ACC112 (cell line): ENCODE measurements around the gene BMP5.

Source experiments
- H2AFZ ChIP-seq: fragments of 200-600 bp; sonication (generic); one replicate; pipeline ENCODE4 v1.6.0; 2017; ENCODE audit warnings: antibody characterized with exemption, low read length; ENCODE audit not compliant: unreplicated experiment
- H3K27ac ChIP-seq: fragments of 200-600 bp; sonication (generic); 2 replicates; pipeline ENCODE4 v1.5.1; 2014; ENCODE audit warnings: low read depth, mild to moderate bottlenecking, antibody characterized with exemption, low read length, moderate library complexity
- H3K27me3 ChIP-seq: fragments of 200-600 bp; sonication (generic); 2 replicates; pipeline ENCODE4 v1.6.1; 2014; ENCODE audit warnings: mild to moderate bottlenecking, antibody characterized with exemption, low read length, moderate library complexity, mixed read lengths; ENCODE audit not compliant: insufficient read depth
- H3K36me3 ChIP-seq: fragments of 200-600 bp; sonication (generic); 2 replicates; pipeline ENCODE4 v1.6.1; 2016; ENCODE audit warnings: mild to moderate bottlenecking, antibody characterized with exemption, low read length, moderate library complexity, mixed read lengths; ENCODE audit not compliant: insufficient read depth
- H3K4me1 ChIP-seq: fragments of 200-600 bp; sonication (generic); one replicate; pipeline ENCODE4 v1.6.1; 2016; ENCODE audit warnings: low read length, mixed read lengths; ENCODE audit not compliant: insufficient read depth, unreplicated experiment, control insufficient read depth
- H3K4me3 ChIP-seq: fragments of 200-600 bp; sonication (generic); 2 replicates; pipeline ENCODE4 v1.5.1; 2014; ENCODE audit warnings: mild to moderate bottlenecking, low read depth, low read length
- H3K79me2 ChIP-seq: fragments of 200-600 bp; sonication (generic); one replicate; pipeline ENCODE4 v1.6.0; 2016; ENCODE audit warnings: low read length; ENCODE audit not compliant: control insufficient read depth, unreplicated experiment, insufficient read depth

BMP5 gene

DNA sequence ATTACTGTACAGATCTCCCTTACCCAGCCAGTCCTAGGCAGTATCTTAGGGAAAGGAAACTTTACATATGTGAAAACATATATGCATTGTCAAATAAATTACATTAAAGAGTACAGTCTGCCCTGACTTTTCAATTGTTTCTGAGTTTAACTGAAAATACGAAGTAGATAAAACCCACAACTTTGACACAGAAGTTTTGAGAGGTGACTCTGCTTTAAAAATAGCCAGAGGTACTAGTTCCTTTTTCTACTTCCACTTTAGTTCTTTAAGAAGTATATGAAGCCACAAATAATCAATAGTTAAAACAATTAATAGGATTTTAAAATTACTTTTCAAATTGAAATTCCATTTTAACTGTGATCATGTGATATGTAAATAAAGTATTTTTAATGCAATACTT lies 62.9 kb downstream of the BMP5 start:
- no peak overlapping the region for H3K27ac ChIP-seq
- no peak overlapping the region for H3K4me3 ChIP-seq
- no peak overlapping the region for H2AFZ ChIP-seq
- H3K4me1 ChIP-seq, result no peaks in the 10 kb centered on the region
- no peaks in the 10 kb centered on the region for H3K27me3 ChIP-seq
- H3K79me2 ChIP-seq, result no peaks in the 10 kb centered on the region
- no peaks in the 10 kb centered on the region for H3K36me3 ChIP-seq

DNA sequence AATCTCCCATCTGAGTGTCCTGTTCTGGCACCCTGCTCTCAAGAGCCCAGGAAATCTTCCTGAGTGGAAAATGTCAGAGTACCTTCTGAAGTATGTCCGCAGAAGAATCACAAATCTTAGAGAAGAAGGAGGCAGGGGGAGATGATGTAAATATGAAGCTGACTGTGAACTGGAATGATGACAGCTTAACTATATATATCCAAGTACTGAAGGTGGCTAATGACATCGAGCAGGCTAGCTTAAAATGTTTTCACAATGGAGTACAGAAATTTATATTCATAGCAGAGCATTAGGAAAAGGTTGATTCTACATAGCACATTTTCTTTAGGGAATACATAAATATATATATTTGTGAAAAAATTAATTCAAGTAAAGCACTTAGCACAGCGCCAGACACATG lies 64.3 kb downstream of the BMP5 start:
- Histone ChIP-seq H3K27ac (no peak overlapping the region), H3K27me3 (no peaks in the 10 kb centered on the region), H3K4me3 (no peak overlapping the region), H3K79me2 (no peaks in the 10 kb centered on the region), H2AFZ (no peak overlapping the region), H3K4me1 (no peaks in the 10 kb centered on the region), H3K36me3 (no peaks in the 10 kb centered on the region)

DNA sequence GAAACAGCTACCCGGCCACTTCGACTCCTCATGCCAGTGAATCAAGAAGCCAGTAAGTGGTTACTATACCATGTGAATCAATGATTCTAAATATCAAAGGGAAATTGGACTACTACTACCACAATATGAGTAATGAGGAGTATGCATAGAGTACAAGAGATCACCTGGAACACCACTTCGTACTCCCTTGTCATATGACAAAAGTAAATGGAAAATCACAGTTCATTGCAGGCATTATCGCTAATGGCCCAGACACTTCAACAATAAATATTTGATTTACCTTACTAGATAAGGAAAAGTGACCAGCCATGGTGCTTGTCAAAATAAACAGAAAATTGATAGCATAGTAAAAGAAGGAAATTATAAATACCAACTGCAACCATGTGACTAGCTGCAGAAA lies 73.1 kb downstream of the BMP5 start:
- Histone ChIP-seq H3K27ac (no peak overlapping the region), H3K79me2 (no peaks in the 10 kb centered on the region), H2AFZ (no peak overlapping the region), H3K36me3 (no peaks in the 10 kb centered on the region), H3K4me3 (no peak overlapping the region), H3K27me3 (no peaks in the 10 kb centered on the region), H3K4me1 (no peaks in the 10 kb centered on the region)

DNA sequence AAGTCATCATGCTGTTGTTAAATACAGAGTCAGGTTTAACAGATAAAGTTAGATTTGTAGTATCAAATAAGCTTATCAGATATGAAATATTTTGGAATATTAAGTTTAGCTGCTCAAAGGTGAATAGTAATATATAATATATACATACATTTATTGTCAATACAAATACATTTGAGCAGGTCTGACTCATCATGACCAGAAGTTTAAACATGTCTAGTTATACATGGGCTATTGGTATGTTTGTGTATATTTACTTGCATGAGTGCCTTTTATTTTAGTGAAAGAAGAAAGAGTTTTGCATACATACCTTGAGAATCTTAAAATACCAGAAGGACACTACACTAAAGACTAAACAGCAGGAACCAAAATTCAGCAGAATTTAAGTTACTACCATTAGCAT lies 76.8 kb downstream of the BMP5 start:
- Histone ChIP-seq H3K27ac (no peak overlapping the region), H3K4me1 (peaks cover 15% of the 10 kb centered on the region), H3K27me3 (no peaks in the 10 kb centered on the region), H2AFZ (no peak overlapping the region), H3K79me2 (no peaks in the 10 kb centered on the region), H3K4me3 (no peak overlapping the region), H3K36me3 (no peaks in the 10 kb centered on the region)

DNA sequence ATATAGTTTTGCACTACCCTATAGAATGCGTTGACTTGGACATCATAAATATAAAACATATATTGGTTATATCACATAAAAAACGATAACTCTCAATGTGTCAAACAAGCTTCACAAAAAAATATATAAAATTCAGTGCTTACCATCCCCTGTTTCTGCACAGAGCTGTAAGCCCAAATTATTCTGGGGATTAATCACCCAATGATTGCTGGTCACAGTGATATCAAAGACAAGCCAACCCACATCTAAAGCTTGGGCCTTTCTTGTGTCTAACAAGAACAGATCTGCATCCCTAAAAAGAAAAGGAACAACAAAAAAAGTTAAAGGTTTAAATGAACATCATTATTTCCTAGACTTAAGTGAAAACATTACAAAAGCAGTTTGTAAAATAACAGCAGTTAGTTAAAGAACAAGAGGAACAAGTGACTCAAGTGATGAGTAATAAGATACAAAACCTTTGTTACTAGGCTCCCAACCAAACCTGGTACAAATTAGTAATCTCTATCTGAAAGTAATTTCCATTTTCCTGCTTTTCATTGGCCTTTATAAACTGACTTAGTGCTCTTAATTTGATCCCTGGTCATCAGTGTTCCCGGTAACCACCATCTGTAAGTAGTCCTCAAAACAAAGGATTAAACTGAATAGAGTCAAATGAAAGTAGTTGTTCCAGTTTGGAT lies 81.1 kb downstream of the BMP5 start:
- Histone ChIP-seq H3K36me3 (no peaks in the 10 kb centered on the region), H3K79me2 (no peaks in the 10 kb centered on the region), H3K4me1 (peaks cover 17% of the 10 kb centered on the region), H2AFZ (no peak overlapping the region), H3K4me3 (peak overlapping the region; percentile 27; the same call in 1 of the 2 replicates), H3K27me3 (no peaks in the 10 kb centered on the region), H3K27ac (peak overlapping the region; percentile 91)

DNA sequence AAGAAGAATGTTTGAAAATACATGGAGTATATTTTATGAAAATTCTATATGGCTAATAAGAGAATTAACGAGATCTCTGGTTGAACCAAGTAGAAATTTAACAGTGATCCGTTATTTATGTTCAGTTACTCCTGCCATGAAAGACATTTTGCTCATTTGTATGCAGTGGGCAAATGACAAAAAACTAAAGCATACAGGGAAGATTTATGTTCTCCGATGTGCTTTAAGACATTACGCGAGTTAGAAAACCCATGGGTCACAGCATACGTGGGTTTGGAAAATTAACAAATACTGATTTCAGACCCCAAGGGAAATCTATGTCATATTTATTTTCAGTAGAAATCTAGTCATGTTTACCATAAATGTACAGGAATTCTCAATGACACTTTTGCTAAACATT lies 90.1 kb downstream of the BMP5 start:
- no peaks in the 10 kb centered on the region for H3K79me2 ChIP-seq
- H3K27ac ChIP-seq, result no peak overlapping the region
- no peaks in the 10 kb centered on the region for H3K36me3 ChIP-seq
- H3K27me3 ChIP-seq, result no peaks in the 10 kb centered on the region
- no peak overlapping the region for H3K4me3 ChIP-seq
- no peak overlapping the region for H2AFZ ChIP-seq
- H3K4me1 ChIP-seq, result no peaks in the 10 kb centered on the region

DNA sequence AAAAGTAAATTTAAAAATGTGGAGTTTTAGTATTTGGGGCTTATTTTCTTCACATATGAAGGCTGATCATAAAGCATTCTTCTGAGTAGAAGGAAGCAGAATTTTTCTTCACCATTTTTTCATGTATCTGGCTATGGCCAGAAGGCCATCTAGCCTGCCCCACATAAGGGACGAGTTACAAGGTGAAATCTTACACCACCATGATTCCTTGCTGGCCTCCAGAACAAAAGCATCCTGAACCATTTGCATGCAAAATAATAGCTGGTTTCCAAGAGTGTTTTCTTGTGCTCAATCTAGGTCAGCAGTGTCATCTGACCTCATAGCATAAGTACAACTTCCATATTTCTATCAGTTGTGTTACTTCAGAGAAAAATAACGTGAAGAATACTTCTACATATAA lies 93.1 kb downstream of the BMP5 start:
- H3K79me2 ChIP-seq, result no peaks in the 10 kb centered on the region
- H3K4me3 ChIP-seq, result no peak overlapping the region
- H3K4me1 ChIP-seq, result no peaks in the 10 kb centered on the region
- H3K27ac ChIP-seq, result no peak overlapping the region
- no peaks in the 10 kb centered on the region for H3K36me3 ChIP-seq
- no peaks in the 10 kb centered on the region for H3K27me3 ChIP-seq
- H2AFZ ChIP-seq, result no peak overlapping the region

DNA sequence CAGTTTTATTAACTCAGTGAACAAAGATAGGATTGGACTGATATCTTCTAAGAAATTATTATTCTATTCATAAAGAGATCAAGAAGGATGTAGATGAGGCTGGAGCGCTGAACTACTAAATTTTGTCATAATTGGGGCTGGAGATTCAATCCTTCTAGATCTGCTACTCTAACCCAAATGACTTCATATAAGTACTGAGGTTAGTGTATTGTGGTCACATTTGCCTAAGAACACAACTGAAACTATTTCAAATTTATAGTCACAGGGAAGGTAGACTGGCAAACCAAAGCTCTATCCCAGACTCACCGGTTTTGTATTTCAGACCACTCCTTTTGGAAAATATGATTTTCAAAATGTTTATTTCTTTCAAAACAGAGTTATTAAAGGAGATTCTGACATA lies 96.7 kb downstream of the BMP5 start:
- Histone ChIP-seq H3K79me2 (no peaks in the 10 kb centered on the region), H3K4me1 (no peaks in the 10 kb centered on the region), H3K36me3 (no peaks in the 10 kb centered on the region), H2AFZ (no peak overlapping the region), H3K27ac (no peak overlapping the region), H3K27me3 (no peaks in the 10 kb centered on the region), H3K4me3 (no peak overlapping the region)

DNA sequence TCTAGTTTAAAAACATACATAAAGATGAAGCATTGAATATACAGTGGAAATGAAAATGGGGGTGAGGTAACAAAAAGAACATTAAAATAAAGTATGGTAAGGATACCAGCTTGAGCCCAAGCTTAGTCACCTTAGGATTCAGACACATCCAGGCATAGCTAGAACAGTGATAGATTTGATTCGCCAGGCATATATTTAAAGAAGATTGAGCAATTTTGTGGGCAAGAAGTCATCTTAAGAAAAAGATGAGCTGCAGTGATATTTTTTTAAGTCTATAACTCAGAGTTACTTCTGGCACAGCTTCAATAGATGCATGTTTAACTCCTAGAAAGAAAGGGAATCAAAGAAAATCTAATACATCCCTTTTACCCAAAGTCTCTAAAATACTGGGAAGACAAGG lies 97.9 kb downstream of the BMP5 start:
- Histone ChIP-seq H3K79me2 (no peaks in the 10 kb centered on the region), H3K36me3 (no peaks in the 10 kb centered on the region), H3K27me3 (no peaks in the 10 kb centered on the region), H3K4me3 (no peak overlapping the region), H2AFZ (no peak overlapping the region), H3K4me1 (no peaks in the 10 kb centered on the region), H3K27ac (no peak overlapping the region)

DNA sequence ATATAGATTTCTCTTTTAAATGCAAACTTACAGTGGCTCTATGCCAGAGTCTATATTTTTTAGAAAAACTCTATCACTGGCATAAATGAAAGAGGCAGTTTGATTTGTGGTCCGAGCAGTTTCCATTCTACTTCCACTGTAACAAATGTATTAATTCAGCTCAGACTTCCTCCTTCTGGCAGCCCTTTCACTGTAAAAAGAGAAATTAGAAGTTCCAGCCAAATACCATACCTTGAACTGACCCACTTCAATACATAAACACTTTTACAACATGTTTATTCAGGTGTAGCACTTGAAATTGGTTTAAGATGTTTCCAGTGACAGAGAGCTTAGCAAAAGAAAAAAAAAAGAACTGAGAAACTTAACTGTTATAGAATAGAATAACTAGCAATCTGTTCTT lies 99.3 kb downstream of the BMP5 start:
- Histone ChIP-seq H3K4me1 (no peaks in the 10 kb centered on the region), H3K27ac (no peak overlapping the region), H2AFZ (no peak overlapping the region), H3K36me3 (no peaks in the 10 kb centered on the region), H3K27me3 (no peaks in the 10 kb centered on the region), H3K79me2 (no peaks in the 10 kb centered on the region), H3K4me3 (no peak overlapping the region)

DNA sequence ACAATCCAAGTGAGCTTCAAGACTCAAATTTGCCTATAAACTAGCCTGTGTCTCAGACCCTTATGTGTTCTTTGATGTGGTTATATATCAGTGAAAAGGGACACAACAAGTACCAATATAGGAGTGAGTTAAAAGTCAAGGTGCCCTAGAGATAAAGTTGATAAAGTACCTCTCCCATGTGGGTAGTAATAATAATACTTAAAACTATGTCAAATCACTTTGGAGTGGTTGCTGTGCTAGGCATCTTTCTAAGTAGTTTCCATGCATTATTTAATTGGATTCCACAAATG lies 100.4 kb downstream of the BMP5 start:
- no peak overlapping the region for H3K27ac ChIP-seq
- H3K79me2 ChIP-seq, result no peaks in the 10 kb centered on the region
- H3K36me3 ChIP-seq, result no peaks in the 10 kb centered on the region
- no peak overlapping the region for H3K4me3 ChIP-seq
- no peaks in the 10 kb centered on the region for H3K4me1 ChIP-seq
- H2AFZ ChIP-seq, result no peak overlapping the region
- H3K27me3 ChIP-seq, result no peaks in the 10 kb centered on the region
